KOPT-K1 (cell line): ENCODE data around the gene TMEM240.

Source experiments
- H3K27ac ChIP-seq: fragments of 200-600 bp; sonication (generic); 2 replicates; pipeline ENCODE4 v1.5.1; 2016; ENCODE audit warnings: antibody characterized with exemption, mild to moderate bottlenecking, low read depth, low read length; ENCODE audit not compliant: poor library complexity, severe bottlenecking
- H3K36me3 ChIP-seq: fragments of 200-600 bp; sonication (generic); 2 replicates; pipeline ENCODE4 v1.5.1; 2017; ENCODE audit warnings: antibody characterized with exemption, mild to moderate bottlenecking, low read length, moderate library complexity; ENCODE audit not compliant: insufficient read depth
- H3K9me3 ChIP-seq: fragments of 200-600 bp; sonication (generic); 2 replicates; pipeline ENCODE4 v1.5.1; 2017; ENCODE audit warnings: antibody characterized with exemption, low read length, mild to moderate bottlenecking; ENCODE audit not compliant: insufficient read depth, poor library complexity, severe bottlenecking

The TMEM240 gene

GRCh38 chr1:1550087-1550486, 9.7 kb upstream of the TMEM240 start:
- Histone ChIP-seq H3K27ac (no peak overlapping the region), H3K9me3 (no peaks in the 10 kb centered on the region), H3K36me3 (peaks cover 51% of the 10 kb centered on the region)

DNA sequence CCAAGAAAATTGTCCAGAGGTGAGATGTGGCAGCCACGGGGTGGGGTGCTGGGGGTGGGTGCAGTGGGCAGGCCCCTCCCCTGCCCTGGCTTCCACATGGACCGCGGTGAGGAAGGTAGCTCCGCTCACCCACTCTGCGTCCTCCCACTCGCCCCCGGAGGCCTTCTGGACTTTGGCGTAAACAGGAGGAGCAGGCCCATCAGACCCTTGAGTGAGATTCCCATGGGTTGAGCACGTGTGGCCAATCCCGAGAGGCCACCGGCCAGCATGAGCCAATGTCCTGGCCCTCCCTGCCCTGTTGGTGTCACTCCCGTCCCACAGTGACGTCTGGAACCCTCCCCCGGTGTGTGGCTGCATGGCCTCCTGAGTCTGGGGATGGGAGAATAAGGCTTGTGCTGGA, 8.2 kb upstream of the TMEM240 start:
- Histone ChIP-seq H3K27ac (no peak overlapping the region), H3K9me3 (no peaks in the 10 kb centered on the region), H3K36me3 (peaks cover 54% of the 10 kb centered on the region)

DNA sequence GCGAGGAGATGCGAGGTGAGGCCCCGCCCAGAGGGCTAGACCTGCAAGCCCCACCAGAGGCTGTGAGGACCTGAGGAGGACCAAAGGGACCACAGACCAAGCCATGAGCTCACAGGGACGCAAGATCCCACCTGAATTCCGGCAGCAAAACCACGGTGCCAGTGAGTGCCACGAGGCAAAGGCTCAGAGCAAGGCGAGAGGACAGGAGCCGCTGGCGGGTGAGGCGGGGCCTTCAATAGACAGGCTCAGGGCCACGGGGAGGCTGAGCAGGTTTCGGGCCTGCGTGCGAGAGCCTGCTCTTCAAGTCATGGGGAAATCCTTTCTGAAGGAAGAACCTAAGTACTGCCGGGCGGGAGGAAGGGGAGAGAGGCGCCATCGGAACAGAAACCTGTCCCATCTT, 7.1 kb upstream of the TMEM240 start:
- H3K36me3 ChIP-seq = peaks cover 64% of the 10 kb centered on the region
- H3K27ac ChIP-seq = no peak overlapping the region
- no peaks in the 10 kb centered on the region for H3K9me3 ChIP-seq

DNA sequence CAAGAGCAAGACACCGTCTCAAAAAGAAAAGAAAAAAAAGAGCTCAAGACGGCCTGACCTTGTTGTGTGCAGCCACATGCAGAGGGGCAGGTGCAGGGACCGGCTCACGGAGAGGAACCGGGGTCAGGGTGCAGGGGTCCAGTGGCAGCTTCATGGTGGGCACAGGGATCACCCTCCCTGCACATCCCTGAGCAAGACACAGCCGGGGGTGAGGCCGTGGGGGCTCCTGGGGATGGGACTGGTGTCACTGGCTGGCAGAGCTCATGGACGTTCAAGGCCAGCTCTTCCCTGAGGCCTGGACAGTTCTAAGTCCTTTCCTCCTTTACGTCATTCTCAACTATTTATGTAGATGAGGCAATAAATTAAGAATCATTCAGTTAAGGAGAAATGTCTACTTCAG, 6.6 kb upstream of the TMEM240 start:
- Histone ChIP-seq H3K27ac (no peak overlapping the region), H3K36me3 (peaks cover 64% of the 10 kb centered on the region), H3K9me3 (no peaks in the 10 kb centered on the region)

DNA sequence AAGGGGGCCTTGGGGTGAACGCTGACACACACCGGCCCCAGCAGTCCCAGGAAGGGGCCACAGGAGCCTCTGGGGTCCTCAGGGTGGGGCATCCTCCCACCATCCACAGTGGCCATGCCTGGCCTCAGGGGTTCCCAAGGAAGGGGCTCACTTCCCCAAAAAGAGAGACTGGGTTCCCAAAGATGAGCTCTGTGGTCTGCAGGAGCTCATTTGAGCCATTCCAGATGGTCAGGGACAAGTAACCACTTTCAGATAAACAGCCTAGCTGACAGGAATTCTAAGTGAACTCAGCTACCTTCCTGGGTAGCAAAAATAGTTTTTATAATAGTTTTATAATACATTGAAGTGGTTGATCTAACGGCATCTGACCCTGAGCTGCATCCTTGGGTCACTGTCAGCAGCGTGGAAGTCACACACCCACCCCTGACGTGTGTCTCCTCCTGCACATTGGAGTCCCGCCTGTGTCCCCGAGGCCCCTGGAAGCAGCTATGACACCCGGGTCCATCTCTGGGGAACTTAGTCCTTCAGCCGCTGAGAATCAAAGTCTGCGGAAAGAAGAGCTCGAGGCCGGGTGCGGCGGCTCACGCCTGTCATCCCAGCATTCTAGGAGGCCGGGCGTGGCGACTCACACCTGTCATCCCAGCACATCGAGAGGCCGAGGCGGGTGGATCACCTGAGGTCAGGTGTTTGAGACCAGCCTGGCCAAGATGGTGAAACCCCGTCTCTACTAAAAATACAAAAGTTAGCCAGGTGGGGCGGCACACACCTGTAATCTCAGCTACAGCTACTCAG, 5.7 kb upstream of the TMEM240 start:
- H3K9me3 ChIP-seq = no peaks in the 10 kb centered on the region
- H3K27ac ChIP-seq = no peak overlapping the region
- peaks cover 69% of the 10 kb centered on the region for H3K36me3 ChIP-seq

DNA sequence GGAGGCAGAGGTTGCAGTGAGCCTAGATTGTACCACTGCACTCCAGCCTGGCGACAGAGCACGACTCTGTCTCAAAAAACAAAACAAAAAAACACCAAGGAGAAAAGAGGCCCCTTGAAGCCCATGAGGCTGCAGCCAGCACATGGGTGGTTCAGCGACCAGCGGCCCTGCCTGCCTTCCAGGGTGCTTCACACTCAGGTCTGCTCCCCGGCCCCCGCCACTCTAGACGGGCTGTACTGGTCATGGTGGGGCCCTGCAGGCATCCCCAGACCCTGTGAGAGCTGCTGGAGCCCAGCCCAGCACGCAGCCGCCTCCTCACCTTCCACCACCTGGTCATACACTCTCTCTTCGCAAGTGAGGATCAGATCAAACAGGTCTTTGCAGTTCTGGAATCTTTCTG, 4.1 kb upstream of the TMEM240 start:
- Histone ChIP-seq H3K9me3 (no peaks in the 10 kb centered on the region), H3K27ac (no peak overlapping the region), H3K36me3 (peaks cover 75% of the 10 kb centered on the region)

- H3K36me3 ChIP-seq = peaks cover 73% of the 10 kb centered on the region
- H3K27ac ChIP-seq = no peak overlapping the region
- no peaks in the 10 kb centered on the region for H3K9me3 ChIP-seq
These were observed 3.3 kb upstream of the TMEM240 start for GRCh38 chr1:1543706-1544099.

GRCh38 chr1:1542766-1543705, 2.6 kb upstream of the TMEM240 start:
- no peak overlapping the region for H3K27ac ChIP-seq
- peaks cover 76% of the 10 kb centered on the region for H3K36me3 ChIP-seq

DNA sequence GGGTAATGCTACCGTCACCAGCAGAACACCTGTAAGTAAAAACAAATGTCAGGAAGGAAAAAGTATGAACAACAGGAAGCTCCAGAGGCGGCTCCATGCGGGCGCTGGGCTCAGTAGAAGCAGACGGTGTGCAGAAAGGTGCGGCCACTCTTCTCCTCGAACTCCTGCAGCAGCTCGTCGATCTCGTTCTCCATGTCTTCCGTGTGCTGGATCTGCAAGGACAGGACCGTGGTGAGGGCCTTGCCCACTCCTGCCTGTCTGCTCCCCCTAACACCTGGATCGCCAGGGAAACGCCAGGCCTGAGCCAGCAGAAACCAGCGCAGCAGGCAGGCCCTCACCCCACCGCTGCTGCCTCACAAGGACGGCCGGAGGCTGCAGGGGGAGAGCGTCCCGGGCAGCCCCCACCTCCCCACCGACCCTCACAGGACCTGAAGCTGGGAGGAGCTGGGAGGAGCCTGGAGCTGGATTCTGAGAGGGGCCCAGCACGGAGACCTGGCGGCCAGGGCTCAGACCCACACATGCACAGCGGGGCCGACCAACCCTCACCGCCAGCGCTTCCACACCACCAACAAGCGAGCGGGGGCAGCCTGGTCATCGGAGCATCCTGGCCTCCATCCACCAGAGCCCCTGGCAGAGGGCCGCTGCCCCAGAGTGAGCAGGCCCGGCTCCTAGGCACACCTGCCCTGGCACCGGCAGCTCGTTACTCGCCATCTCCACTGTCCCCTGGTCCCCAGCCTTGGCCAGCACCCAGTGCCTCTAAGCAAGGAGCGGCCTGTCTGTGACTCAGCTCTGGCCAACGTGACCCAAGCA, 1.7 kb upstream of the TMEM240 start:
- no peak overlapping the region for H3K27ac ChIP-seq
- H3K36me3 ChIP-seq = peaks cover 79% of the 10 kb centered on the region
- H3K9me3 ChIP-seq = no peaks in the 10 kb centered on the region

More at GRCh38 chr1:1542766-1543705, 2.6 kb upstream of the TMEM240 start:
- H3K9me3 ChIP-seq = no peaks in the 10 kb centered on the region

GRCh38 chr1:1540818-1541628, 599 bp upstream of the TMEM240 start:
- peaks cover 70% of the 10 kb centered on the region for H3K36me3 ChIP-seq
- no peak overlapping the region for H3K27ac ChIP-seq
- no peaks in the 10 kb centered on the region for H3K9me3 ChIP-seq

- Histone ChIP-seq H3K9me3 (no peaks in the 10 kb centered on the region), H3K27ac (no peak overlapping the region), H3K36me3 (peaks cover 64% of the 10 kb centered on the region)
These were observed 924 bp downstream of the TMEM240 start for GRCh38 chr1:1539310-1540089.

GRCh38 chr1:1538989-1539309, 1.5 kb downstream of the TMEM240 start:
- Histone ChIP-seq H3K9me3 (no peaks in the 10 kb centered on the region), H3K36me3 (peaks cover 65% of the 10 kb centered on the region), H3K27ac (no peak overlapping the region)

DNA sequence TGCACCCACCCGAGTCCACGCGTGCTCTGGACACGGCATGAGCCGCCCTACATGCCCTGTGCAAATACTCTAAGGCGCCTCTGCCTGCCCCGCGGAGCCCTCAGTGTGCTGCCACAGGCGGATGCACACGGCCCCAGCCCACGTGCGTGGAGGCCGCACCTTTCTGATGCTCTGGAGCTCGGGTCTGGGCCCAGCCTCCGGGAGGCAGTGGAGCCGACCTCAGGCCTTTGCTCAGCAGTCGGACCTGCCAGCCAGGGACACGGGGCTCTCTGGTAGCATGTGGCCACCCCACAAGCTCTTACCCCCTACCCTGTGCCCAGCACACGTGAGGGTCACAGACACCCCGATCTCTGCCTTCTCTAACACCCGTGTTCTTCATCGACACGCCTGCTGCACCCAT, 2.1 kb downstream of the TMEM240 start:
- H3K27ac ChIP-seq = no peak overlapping the region
- H3K9me3 ChIP-seq = no peaks in the 10 kb centered on the region
- H3K36me3 ChIP-seq = peaks cover 59% of the 10 kb centered on the region
